T follicular helper cell (primary cell): ENCODE results near the gene R3HDM1.
"Not testable (repeated sequence)": the region's sequence is repeated elsewhere in the genome, so short reads cannot be mapped to it uniquely, and the experiment has no call there.

ENCODE experiments used
- DNase-seq: peaks from one replicate; pipeline ENCODE4 v3.0.0-alpha.2; 2020; ENCODE audit warnings: low read depth

The R3HDM1 gene

GRCh38 chr2:135709992-135710391, 178.7 kb downstream of the R3HDM1 start:
- DNase-seq = peak; percentile 49

- DNase-seq = not testable (repeated sequence)
Observed at GRCh38 chr2:135715086-135715485, 183.8 kb downstream of the R3HDM1 start.

GRCh38 chr2:135728064-135728743, 196.9 kb downstream of the R3HDM1 start:
- DNase-seq = no peak

- DNase-seq = no peak
Observed at GRCh38 chr2:135732561-135732960, 201.3 kb downstream of the R3HDM1 start.

GRCh38 chr2:135733045-135733444, 201.8 kb downstream of the R3HDM1 start:
- DNase-seq = no peak

- DNase-seq = no peak
Observed at GRCh38 chr2:135736546-135736945, 205.3 kb downstream of the R3HDM1 start.

GRCh38 chr2:135740206-135740605, 208.9 kb downstream of the R3HDM1 start:
- no peak for DNase-seq

GRCh38 chr2:135741043-135741394, 209.7 kb downstream of the R3HDM1 start:
- no peak for DNase-seq

DNA sequence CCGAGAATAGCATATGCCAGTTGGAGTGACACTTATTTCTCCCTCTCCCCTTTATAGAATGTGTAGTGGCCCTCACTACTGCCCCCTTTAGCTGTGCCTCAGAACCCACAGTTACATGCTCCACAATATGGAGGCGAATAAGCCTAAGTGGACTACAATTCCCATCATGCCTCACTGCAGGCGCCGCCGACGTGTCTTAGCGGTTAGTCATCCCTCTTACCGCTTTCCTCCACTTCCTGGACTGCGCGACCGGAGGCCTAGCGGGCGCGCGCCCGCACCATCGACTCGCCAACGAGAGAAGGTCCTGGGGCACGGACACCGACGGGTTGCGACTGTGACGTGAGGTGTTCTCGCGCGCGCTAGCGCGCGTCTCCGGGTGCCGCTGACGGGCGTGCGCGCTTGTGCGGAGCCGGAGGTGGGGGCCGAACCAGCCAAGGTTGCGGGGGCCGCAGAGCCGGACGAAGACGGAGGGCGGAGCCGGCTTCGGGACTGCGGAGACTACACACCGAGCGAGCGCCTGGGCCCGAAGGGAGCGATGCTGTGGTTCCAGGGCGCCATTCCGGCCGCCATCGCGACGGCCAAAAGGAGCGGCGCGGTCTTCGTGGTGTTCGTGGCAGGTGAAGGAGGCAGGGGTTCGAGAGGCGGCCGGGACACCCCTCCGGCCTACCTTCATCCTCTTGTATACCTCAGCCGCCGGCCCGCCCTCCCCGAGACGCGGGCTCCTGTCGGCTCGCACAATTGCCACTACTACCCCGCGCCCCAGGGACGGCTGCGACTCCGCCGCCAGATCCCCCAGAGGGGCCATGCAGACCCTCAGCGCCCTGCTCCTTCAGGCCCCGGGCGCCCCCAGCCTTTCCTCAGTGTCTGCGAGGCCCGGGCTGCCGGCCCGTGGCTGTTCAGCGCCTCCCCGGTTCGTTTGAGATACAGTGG, 210.4 kb downstream of the R3HDM1 start, which contains the start of gene UBXN4:
Gene UBXN4, plus strand, starts transcription at position 461 of the 930 bp plus-strand sequence. Its CDS starts 75 bp downstream, at position 536.
- peak; percentile 90 for DNase-seq

- peak; percentile 6 for DNase-seq
Observed at GRCh38 chr2:135742325-135742757, 211.1 kb downstream of the R3HDM1 start.

DNA sequence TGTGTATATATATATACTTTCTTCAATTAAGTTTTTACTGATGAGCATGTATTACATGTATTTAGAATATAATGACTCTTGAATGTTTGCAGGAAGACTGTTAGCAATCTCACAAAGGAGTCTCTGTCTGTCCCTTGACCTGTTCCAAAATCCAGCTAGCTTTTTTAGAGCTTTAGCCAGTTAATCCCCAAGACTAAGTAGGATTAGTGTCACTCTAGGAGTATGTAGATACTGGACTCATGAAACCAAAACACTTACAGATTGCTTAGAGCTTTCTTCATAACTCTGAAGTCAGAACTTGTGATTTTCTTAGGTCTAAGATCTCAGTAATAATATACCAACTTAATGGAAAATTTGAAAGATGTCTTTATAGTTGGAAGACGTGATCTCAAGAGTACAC, 212.6 kb downstream of the R3HDM1 start:
- no peak for DNase-seq

DNA sequence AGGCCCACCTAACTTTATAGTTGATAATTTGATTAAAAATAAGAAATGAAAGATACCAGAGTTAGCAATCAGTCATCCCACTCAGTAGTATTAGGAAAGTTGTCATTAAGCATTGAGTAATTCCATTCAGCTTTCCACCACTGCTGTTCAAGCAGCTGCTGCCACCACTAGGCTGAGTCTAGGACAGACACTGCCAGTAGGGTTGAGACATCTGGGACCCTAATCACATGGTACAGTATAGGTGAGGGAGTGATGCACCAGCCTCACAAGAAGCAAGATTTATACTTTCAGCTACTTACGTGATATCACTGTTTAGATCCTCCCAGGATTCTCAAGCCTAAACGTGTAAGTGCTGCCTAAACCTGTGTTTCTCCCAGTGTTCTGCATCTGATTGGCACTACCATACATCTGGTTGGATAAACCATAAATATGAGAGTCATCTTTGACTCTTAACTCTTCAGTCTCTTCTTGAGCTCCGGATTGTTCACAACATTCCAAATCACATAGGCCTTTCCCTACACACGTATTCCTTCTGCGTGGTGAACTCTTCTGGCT, 213.6 kb downstream of the R3HDM1 start:
- no peak for DNase-seq

- no peak for DNase-seq
Observed at GRCh38 chr2:135745545-135745944, 214.3 kb downstream of the R3HDM1 start.

DNA sequence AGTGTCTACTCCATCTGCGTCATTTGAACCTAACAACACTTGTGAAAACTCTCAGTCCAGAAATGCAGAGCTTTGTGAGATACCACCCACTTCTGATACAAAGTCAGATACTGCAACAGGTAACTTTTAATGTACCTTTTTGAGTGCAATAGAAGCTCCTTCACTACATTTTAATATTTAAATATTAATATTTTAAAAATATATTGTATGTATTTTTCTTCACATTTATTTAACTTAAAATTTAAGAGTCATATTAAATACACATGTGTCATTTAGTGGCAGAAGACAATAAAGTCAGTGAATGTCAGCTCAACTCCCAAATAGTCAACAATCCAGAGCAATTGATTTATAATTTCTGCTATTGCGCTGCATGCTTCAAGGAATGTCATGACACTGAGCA, 224.3 kb downstream of the R3HDM1 start:
- DNase-seq = no peak

- DNase-seq = no peak
Observed at GRCh38 chr2:135756692-135757091, 225.4 kb downstream of the R3HDM1 start.

DNA sequence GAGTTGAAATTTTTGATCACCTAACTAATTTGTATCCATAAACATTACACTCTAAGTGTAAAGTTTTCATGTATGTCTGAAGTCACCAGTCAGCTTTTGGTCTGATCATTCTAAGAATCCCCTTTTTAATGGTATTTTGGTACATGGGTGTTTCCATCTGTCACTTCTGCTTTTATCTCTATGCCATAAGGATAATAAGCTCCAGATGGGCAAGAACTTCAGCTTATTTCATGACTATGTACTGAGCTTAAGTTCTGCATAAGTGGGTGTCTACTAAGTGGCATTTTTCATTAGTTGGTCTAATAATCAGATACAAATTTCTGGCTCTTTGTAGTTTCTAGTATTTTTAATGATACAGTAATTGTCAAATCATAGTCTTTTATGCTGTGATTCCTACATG, 230.7 kb downstream of the R3HDM1 start:
- DNase-seq = no peak

- DNase-seq = no peak
Observed at GRCh38 chr2:135762530-135762929, 231.2 kb downstream of the R3HDM1 start.

DNA sequence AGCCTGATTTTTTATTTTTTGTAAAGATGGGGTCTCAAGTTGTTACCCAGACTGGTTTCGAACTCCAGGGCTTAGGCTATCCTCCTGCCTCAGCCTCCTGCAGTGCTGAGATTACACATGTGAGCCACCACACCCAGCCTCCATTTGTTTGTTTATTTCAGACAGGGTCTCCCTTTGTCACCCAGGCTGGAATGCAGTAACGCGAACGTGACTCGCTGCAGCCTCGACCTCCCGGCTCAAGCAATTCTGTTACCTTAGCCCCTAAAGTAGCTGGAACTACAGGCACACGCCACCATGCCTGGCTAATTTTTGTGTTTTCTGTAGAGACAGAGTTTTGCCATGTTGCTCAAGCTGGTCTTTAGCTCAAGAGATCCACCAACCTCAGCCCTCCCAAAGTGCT, 237.6 kb downstream of the R3HDM1 start:
- no peak for DNase-seq

DNA sequence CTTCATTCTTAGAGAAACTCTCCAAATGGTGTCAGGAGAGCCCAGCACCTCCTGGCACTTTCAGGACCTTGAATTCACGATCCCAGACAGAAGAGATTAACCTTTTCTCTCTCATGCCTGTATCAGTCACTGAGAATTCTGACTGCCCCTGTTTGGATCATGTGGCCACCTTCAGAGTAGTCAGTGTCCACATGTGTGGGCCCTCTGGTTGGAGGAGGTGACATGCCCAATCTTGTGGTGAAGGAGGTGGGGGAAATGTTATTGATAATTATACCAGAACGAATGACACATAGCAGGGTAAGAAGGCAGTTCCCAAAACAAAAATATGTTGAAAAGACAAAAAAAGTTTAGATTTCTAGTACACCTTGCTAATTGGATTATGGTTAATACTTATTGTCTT, 242.0 kb downstream of the R3HDM1 start:
- no peak for DNase-seq

GRCh38 chr2:135773917-135774316, 242.6 kb downstream of the R3HDM1 start:
- DNase-seq = no peak
